Tibial nerve (tissue), 4 donors: Measurements from ENCODE around the gene CREG2. TPM values are rescaled to one million over a fixed set of nuclear protein-coding genes. Genes with fewer than 3 reads are reported as not detected.
A peak's percentile ranks its signal among the peaks of the same experiment; 100 is the strongest.

ENCODE experiments used
- DNase-seq, 2 donors: peaks; one replicate each; pipeline ENCODE4 v3.0.0-alpha.2; 2019; ENCODE audit warnings: low spot score in 2 of 2
- H3K27ac ChIP-seq, 4 donors: fragments of 200-600 bp; sonication (generic) in 3 of 4; one replicate each; pipeline ENCODE4 v1.5.1; 2017 to 2019; ENCODE audit warnings: mild to moderate bottlenecking in 1 of 4
- H3K27me3 ChIP-seq, 2 donors: fragments of 200-600 bp; sonication (generic) in 1 of 2; one replicate each; pipeline versions ENCODE4 v1.5.1 to v1.6.0; 2017 to 2019
- H3K36me3 ChIP-seq, 3 donors: fragments of 200-600 bp; sonication (generic); one replicate each; pipeline ENCODE4 v1.5.1; 2018 to 2019
- H3K4me1 ChIP-seq, 4 donors: fragments of 200-600 bp; sonication (generic) in 3 of 4; one replicate each; pipeline ENCODE4 v1.5.1; 2017 to 2019
- H3K4me3 ChIP-seq, 4 donors: fragments of 200-600 bp; sonication (generic) in 3 of 4; one replicate each; pipeline ENCODE4 v1.5.1; 2017 to 2019; ENCODE audit warnings: mild to moderate bottlenecking in 1 of 4, moderate library complexity in 1 of 4
- H3K9me3 ChIP-seq, 4 donors: fragments of 200-600 bp; sonication (generic) in 3 of 4; one replicate each; pipeline ENCODE4 v1.5.1; 2017 to 2019
- EP300 ChIP-seq, 2 donors: sonication (generic); formaldehyde crosslinking; IDR thresholded peaks; one replicate each; pipeline ENCODE4 v1.6.1; 2017; ENCODE audit warnings: antibody characterized with exemption in 2 of 2, mild to moderate bottlenecking in 1 of 2
- POLR2A ChIP-seq, 2 donors: fragments of 450-650 bp; IDR thresholded peaks; one replicate each; pipeline ENCODE4 v1.6.1; 2017; ENCODE audit warnings: antibody characterized with exemption in 2 of 2, mild to moderate bottlenecking in 2 of 2, moderate library complexity in 2 of 2
- WGBS, 2 donors: methylation state at CpG; one replicate each; pipeline ENCODE4 v1.1.5; 2018; 5-methylcytosine and 5-hydroxymethylcytosine counted together
- total RNA-seq, 4 donors: library from RNA; depleted of rRNA; stranded (reverse); fragments of >200 nt; gene quantifications; one replicate each; pipeline ENCODE4 v1.1.0, GENCODE V29; 2016
- TF ChIP-seq, protein P1 (sequence below), 5 experiments: fragments of 200-600 bp in 3 of 5; fragments of 450-650 bp in 2 of 5; sonication (generic) in 3 of 5; IDR thresholded peaks; one replicate each; pipeline ENCODE4 v1.5.1; 2016 to 2019; ENCODE audit warnings: antibody characterized with exemption in 5 of 5, mild to moderate bottlenecking in 3 of 5, moderate library complexity in 2 of 5

CREG2 gene
- total RNA-seq, 4 donors from 2014 or later: not detected

- Histone ChIP-seq H3K36me3 (no peaks in the 10 kb centered on the region), H3K27me3 (no peaks in the 10 kb centered on the region), H3K4me1 (no peaks in the 10 kb centered on the region), H3K27ac (no peak overlapping the region), H3K9me3 (no peaks in the 10 kb centered on the region), H3K4me3 (no peak overlapping the region)
- no peak for DNase-seq
- 86 to 91% methylated on average over 1 of the region's 1 CpG for WGBS, 2 donors
- TF ChIP-seq EP300 (IDR thresholded peaks at IDR 0.05) (no peak), POLR2A (IDR thresholded peaks at IDR 0.05) (no peak)
- TF ChIP-seq, protein P1, sequence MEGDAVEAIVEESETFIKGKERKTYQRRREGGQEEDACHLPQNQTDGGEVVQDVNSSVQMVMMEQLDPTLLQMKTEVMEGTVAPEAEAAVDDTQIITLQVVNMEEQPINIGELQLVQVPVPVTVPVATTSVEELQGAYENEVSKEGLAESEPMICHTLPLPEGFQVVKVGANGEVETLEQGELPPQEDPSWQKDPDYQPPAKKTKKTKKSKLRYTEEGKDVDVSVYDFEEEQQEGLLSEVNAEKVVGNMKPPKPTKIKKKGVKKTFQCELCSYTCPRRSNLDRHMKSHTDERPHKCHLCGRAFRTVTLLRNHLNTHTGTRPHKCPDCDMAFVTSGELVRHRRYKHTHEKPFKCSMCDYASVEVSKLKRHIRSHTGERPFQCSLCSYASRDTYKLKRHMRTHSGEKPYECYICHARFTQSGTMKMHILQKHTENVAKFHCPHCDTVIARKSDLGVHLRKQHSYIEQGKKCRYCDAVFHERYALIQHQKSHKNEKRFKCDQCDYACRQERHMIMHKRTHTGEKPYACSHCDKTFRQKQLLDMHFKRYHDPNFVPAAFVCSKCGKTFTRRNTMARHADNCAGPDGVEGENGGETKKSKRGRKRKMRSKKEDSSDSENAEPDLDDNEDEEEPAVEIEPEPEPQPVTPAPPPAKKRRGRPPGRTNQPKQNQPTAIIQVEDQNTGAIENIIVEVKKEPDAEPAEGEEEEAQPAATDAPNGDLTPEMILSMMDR (IDR thresholded peaks at IDR 0.05): no peak
Measured at GRCh38 chr2:101348883-101349282, 38.4 kb downstream of the CREG2 start.

GRCh38 chr2:101346909-101347308, 40.4 kb downstream of the CREG2 start:
- Histone ChIP-seq H3K9me3 (no peaks in the 10 kb centered on the region), H3K4me1 (peaks cover 0 to 3% (median 0%) of the 10 kb centered on the region in 4 donors), H3K27me3 (no peaks in the 10 kb centered on the region), H3K36me3 (no peaks in the 10 kb centered on the region), H3K4me3 (no peak overlapping the region), H3K27ac (no peak overlapping the region)
- no peak for DNase-seq
- WGBS, 2 donors: 95 to 99% methylated on average over 3 of the region's 3 CpGs
- TF ChIP-seq POLR2A (IDR thresholded peaks at IDR 0.05): no peak
- TF ChIP-seq EP300 (IDR thresholded peaks at IDR 0.05): no peak
- TF ChIP-seq, protein P1 (IDR thresholded peaks at IDR 0.05): no peak

DNA sequence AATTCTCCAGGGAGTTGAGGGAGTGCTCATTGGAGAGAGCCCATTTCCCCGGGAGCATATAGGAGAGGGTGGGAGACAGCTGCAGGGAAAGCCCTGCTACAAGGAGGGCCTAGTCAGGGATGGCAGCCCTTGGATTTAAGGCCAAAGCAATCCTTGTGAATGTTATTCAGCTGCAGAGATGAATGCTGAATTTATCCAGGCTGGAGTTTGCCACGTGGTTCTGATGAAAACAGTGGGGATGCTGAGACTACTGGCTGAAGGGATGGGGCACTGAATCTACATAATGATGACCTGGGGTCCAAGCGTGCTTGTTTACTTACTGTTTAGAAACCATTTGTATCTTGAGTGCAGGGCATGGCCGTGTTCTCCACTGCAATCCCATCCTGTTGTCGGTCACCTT, 43.2 kb downstream of the CREG2 start:
- H3K27ac ChIP-seq: no peak overlapping the region
- no peaks in the 10 kb centered on the region for H3K9me3 ChIP-seq
- no peaks in the 10 kb centered on the region for H3K27me3 ChIP-seq
- peaks cover 0 to 11% (median 0%) of the 10 kb centered on the region in 4 donors for H3K4me1 ChIP-seq
- no peak overlapping the region for H3K4me3 ChIP-seq
- DNase-seq: no peak
- no peaks in the 10 kb centered on the region for H3K36me3 ChIP-seq
- TF ChIP-seq, protein P1 (IDR thresholded peaks at IDR 0.05): no peak
- no peak for TF ChIP-seq POLR2A (IDR thresholded peaks at IDR 0.05)
- WGBS, 2 donors: 53 to 66% methylated on average over 5 of the region's 5 CpGs

- TF ChIP-seq, protein P1 (IDR thresholded peaks at IDR 0.05): no peak
- TF ChIP-seq EP300 (IDR thresholded peaks at IDR 0.05) (no peak), POLR2A (IDR thresholded peaks at IDR 0.05) (no peak)
- no peak for DNase-seq
- 81 to 87% methylated on average over 15 of the region's 15 CpGs for WGBS, 2 donors
- no peaks in the 10 kb centered on the region for H3K36me3 ChIP-seq
- H3K27ac ChIP-seq: no peak overlapping the region
- H3K27me3 ChIP-seq: no peaks in the 10 kb centered on the region
- H3K9me3 ChIP-seq: no peaks in the 10 kb centered on the region
- peaks cover 0 to 11% (median 0%) of the 10 kb centered on the region in 4 donors for H3K4me1 ChIP-seq
- H3K4me3 ChIP-seq: no peak overlapping the region
Measured at GRCh38 chr2:101342625-101343008, 44.7 kb downstream of the CREG2 start.

DNA sequence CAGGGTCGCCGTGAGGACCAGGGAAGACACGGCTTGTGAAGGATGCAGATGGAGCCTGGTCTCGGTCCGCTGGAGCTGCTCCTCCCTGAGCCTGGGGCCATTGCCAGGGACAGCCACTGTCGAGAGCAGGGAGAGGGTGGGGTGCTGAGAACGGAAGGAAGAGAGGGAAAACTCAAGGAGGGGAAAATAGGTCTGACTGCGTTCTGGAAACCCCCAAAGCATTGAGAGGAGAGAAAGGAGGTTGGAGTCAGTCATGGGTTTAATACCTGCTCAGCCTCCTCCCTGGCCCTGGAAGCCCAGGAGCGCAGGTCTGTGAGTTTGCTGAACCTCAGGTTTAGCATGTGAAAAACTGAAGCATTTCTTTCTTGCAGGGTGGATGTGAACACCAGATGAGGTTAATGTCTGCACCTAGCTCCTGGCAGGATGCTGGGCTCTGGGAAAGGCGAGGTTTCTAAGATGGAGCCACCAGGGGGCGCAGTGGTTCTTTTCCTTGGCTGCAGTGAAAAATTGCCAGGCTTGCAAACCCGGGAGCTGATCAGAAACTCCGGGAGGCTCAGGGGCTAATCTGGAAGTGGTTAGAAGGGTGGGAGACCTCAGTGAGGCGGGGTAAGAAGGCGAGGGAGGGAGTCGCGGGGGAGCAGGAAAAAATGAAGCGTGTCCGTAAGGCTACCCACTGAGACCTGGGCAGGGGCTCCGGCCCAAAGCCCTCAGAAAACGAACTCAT, 45.2 kb downstream of the CREG2 start:
- DNase-seq: peak; percentile 54 to 72

More for the DNA sequence above, 45.2 kb downstream of the CREG2 start:
- Histone ChIP-seq H3K27ac (no peak overlapping the region), H3K9me3 (no peaks in the 10 kb centered on the region), H3K36me3 (no peaks in the 10 kb centered on the region), H3K4me1 (peaks cover 0 to 11% (median 0%) of the 10 kb centered on the region in 4 donors), H3K27me3 (no peaks in the 10 kb centered on the region), H3K4me3 (no peak overlapping the region)
- no peak for TF ChIP-seq EP300 (IDR thresholded peaks at IDR 0.05)
- TF ChIP-seq, protein P1 (IDR thresholded peaks at IDR 0.05): peak; percentile 63 to 86 (median 73)
- TF ChIP-seq POLR2A (IDR thresholded peaks at IDR 0.05): no peak
- 53 to 55% methylated on average over 21 of the region's 21 CpGs for WGBS, 2 donors
